ENCODE measurements around the gene STS. TPM values are rescaled to one million over a fixed set of nuclear protein-coding genes. Genes with fewer than 3 reads are reported as not detected.

STS gene
- total RNA-seq, 1 donor from 2014 or later = 6.9 TPM

DNA sequence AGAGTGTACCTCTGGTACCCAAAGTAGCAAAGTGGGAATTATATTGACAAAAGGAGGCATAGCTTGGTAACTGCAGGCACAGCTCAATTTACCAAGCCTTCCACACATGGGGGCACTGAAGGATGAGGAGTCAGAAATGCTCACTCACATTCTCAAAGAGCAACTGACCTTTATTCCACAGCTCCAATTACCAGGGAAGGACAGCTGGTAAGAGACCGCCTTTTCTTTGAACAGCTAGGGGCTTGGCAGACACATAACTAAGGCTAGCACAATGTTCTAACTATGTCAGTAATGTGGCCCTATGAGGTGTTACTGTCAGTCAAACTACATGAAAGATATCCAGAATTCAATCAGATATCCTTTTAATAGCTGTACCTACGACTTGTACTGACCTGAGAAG is 20.5 kb upstream of the STS start:
- Mint-ChIP-seq H3K36me3 (ENCODE audit: low read depth) (peaks cover 19% of the 10 kb centered on the region), H3K27me3 (ENCODE audit: low read depth) (no peaks in the 10 kb centered on the region), H3K9me3 (peaks cover 7% of the 10 kb centered on the region), H3K27ac (ENCODE audit: unreplicated experiment) (no peak overlapping the region), H3K4me3 (no peak overlapping the region), H3K4me1 (peaks cover 9% of the 10 kb centered on the region)
- TF ChIP-seq, protein P1, sequence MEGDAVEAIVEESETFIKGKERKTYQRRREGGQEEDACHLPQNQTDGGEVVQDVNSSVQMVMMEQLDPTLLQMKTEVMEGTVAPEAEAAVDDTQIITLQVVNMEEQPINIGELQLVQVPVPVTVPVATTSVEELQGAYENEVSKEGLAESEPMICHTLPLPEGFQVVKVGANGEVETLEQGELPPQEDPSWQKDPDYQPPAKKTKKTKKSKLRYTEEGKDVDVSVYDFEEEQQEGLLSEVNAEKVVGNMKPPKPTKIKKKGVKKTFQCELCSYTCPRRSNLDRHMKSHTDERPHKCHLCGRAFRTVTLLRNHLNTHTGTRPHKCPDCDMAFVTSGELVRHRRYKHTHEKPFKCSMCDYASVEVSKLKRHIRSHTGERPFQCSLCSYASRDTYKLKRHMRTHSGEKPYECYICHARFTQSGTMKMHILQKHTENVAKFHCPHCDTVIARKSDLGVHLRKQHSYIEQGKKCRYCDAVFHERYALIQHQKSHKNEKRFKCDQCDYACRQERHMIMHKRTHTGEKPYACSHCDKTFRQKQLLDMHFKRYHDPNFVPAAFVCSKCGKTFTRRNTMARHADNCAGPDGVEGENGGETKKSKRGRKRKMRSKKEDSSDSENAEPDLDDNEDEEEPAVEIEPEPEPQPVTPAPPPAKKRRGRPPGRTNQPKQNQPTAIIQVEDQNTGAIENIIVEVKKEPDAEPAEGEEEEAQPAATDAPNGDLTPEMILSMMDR (conservative IDR thresholded peaks at IDR 0.05) = no peak
- no peak for DNase-seq (ENCODE audit: low read depth, low spot score)

DNA sequence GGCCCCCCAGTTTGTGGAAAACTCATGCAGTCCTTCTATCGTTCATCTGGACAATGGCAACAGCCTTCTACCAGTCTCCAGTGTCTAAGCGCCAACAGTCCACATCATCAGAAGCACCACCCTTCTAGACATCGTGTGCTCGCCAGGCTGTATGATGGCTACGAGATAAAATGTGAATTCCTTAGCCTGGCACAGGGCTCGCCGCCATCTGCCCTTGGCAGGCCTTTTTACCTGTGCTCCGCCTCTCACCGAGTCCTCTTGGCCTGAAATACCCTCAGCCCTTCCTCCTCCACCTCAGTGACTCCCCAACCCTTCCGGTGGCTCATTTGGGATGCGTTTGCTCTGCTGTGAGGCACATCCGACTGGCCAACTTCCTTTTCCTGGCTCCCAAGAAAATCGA is 15.9 kb upstream of the STS start:
- no peaks in the 10 kb centered on the region for H3K27me3 Mint-ChIP-seq (ENCODE audit: low read depth)
- DNase-seq (ENCODE audit: low read depth, low spot score) = no peak
- peaks cover 14% of the 10 kb centered on the region for H3K36me3 Mint-ChIP-seq (ENCODE audit: low read depth)
- H3K4me1 Mint-ChIP-seq = peaks cover 28% of the 10 kb centered on the region
- TF ChIP-seq, protein P1 (conservative IDR thresholded peaks at IDR 0.05) = no peak
- H3K27ac Mint-ChIP-seq (ENCODE audit: unreplicated experiment) = peak overlapping the region; percentile 92
- H3K4me3 Mint-ChIP-seq = no peak overlapping the region
- H3K9me3 Mint-ChIP-seq = peaks cover 5% of the 10 kb centered on the region

DNA sequence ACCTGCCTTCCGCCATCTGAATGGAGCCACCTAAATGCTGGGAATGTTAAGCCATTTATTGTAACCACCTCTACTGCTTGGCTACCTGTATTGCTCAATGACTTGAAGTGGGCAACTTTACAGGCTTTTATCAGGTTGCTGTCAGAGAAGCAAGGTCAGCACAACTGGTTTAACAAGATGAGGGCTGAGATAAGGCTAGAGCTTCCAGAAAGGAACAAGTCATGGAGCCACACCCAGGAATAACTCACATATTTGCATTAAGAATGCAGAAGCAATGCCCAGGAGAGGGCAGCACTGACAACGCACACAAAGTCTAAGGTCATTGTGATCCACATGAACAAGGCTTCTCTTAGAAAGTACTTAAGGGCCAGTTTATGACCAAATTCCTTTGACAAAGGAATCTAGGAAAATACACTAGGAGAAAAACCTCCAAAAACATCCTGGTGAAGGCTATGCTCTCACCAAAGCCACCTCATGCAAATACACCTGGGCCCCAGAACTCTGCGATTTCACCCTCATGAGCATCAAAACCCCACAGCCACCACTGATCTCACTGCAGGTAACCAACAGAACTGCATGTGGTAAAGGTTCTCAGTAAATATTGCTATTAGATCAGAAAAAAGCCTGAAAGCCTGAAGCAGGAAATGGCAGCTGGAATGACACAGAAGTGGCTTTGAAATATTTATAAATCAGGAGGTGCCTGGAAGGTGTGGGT is 15.0 kb upstream of the STS start:
- peaks cover 11% of the 10 kb centered on the region for H3K36me3 Mint-ChIP-seq (ENCODE audit: low read depth)
- H3K27me3 Mint-ChIP-seq (ENCODE audit: low read depth) = no peaks in the 10 kb centered on the region
- peak overlapping the region; percentile 42 for H3K4me3 Mint-ChIP-seq
- peak overlapping the region; percentile 78 for H3K27ac Mint-ChIP-seq (ENCODE audit: unreplicated experiment)
- peaks cover 5% of the 10 kb centered on the region for H3K9me3 Mint-ChIP-seq
- peak; percentile 41 for DNase-seq (ENCODE audit: low read depth, low spot score)
- TF ChIP-seq, protein P1 (conservative IDR thresholded peaks at IDR 0.05) = peak; percentile 77
- H3K4me1 Mint-ChIP-seq = peaks cover 24% of the 10 kb centered on the region

DNA sequence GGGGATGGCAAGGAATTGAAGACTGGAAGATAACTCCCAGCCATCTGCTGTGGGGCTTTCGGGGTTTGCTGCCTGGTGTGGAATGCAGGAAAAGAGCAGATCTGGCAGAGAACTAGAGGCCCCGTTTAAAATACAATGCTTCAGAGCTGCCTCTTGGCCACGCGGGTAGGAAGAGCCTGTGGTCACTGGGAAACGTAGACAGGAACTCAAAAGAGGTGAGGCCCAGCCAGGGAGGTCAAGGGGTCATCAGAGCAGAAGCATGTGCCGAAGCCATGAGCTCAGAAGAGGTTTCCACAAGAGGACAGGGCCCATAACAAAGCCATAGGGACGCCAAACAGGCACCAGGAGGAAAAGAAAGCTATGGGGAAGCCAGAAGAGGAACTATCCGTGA is 14.5 kb upstream of the STS start:
- H3K27ac Mint-ChIP-seq (ENCODE audit: unreplicated experiment) = peak overlapping the region; percentile 78
- peaks cover 5% of the 10 kb centered on the region for H3K9me3 Mint-ChIP-seq
- H3K4me3 Mint-ChIP-seq = peak overlapping the region; percentile 4
- peaks cover 11% of the 10 kb centered on the region for H3K36me3 Mint-ChIP-seq (ENCODE audit: low read depth)
- peaks cover 30% of the 10 kb centered on the region for H3K4me1 Mint-ChIP-seq
- DNase-seq (ENCODE audit: low read depth, low spot score) = no peak
- H3K27me3 Mint-ChIP-seq (ENCODE audit: low read depth) = no peaks in the 10 kb centered on the region
- TF ChIP-seq, protein P1 (conservative IDR thresholded peaks at IDR 0.05) = no peak

DNA sequence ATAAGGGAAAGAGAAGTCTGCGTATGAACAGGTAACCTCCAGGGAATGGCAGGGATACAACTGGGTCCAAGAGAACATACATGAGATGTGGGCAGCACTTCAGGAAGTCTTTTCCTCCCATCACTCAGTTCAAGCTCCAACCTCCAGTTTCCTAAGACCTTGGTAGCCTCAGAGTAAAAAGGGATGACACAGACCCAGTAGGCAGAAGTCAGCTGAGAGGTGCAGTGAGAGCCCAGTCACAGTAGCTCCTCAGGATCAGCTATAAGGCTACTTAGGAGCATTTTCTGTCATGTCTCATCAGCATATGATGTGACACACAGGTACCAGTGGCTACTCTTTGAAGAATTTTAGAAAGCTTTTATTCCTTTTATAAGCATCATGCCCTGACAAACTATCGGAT is 12.5 kb upstream of the STS start:
- no peak for DNase-seq (ENCODE audit: low read depth, low spot score)
- no peaks in the 10 kb centered on the region for H3K27me3 Mint-ChIP-seq (ENCODE audit: low read depth)
- H3K4me3 Mint-ChIP-seq = no peak overlapping the region
- peaks cover 30% of the 10 kb centered on the region for H3K4me1 Mint-ChIP-seq
- H3K27ac Mint-ChIP-seq (ENCODE audit: unreplicated experiment) = no peak overlapping the region
- TF ChIP-seq, protein P1 (conservative IDR thresholded peaks at IDR 0.05) = no peak
- H3K9me3 Mint-ChIP-seq = peaks cover 5% of the 10 kb centered on the region
- peaks cover 8% of the 10 kb centered on the region for H3K36me3 Mint-ChIP-seq (ENCODE audit: low read depth)
